Stimulated activated CD4-positive, alpha-beta T cell treated with anti-CD3 and anti-CD28 coated beads, TNF-alpha, amount 100 ng/mL, for 48 hours (primary cell): Measurements from ENCODE around the gene DPYSL4.
"Not testable (repeated sequence)": the region's sequence is repeated elsewhere in the genome, so short reads cannot be mapped to it uniquely, and the experiment has no call there.

Experiments used
- DNase-seq, 3 donors: peaks; one replicate each; pipeline ENCODE4 v3.0.0-alpha.2; 2020; ENCODE audit warnings: low read depth in 3 of 3

DPYSL4 gene

DNA sequence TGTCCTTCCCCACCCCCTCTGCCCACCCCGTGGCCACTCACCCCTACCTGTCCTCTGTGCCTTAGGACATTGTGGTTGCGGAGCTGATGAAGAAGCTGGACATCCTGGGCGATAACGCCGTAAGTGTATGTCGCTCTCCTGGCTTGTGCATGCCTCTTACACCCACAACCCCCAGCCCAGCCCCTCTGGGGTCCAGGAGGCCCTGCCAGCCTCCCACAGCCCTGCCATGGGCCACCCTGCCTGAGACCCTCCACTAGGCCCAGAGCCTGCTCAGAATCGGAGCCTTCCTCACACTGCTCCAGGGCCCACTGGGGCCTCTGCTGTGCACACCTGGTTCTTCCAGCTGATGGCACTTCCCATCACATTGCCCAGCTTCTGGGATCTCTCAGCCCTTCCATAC lies 36.8 kb upstream of the DPYSL4 start:
- no peak for DNase-seq

- no peak for DNase-seq
Observed at GRCh38 chr10:132150777-132151176, 36.0 kb upstream of the DPYSL4 start.

- no peak for DNase-seq
Observed at GRCh38 chr10:132151286-132151950, 35.3 kb upstream of the DPYSL4 start.

DNA sequence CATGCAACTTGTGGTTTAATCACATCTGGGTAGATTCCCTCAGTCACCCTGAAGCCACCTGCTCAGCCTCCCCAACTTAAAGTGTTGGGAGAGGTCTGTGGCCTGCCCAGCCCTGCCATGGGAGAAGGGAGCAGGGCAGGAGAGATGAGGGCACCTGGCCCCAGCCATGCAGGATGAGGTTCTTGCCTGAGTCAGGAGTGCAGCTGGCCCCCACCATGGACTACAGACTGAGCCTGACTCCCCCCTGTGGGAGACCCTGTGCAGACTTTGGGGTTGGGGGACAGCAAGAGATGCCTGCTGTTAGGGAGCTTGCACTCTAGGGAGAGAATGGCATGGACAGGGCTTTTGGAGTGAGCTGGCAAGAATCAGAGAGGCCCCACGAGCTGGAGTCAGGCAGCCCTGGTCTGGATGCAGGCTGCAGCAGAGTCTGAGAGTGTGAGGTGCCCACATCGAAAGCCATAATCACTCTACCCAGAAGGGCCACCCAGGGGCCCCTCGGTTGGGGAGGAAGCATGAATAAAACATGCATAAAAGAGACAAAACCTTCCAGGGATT lies 34.7 kb upstream of the DPYSL4 start:
- DNase-seq, result no peak

DNA sequence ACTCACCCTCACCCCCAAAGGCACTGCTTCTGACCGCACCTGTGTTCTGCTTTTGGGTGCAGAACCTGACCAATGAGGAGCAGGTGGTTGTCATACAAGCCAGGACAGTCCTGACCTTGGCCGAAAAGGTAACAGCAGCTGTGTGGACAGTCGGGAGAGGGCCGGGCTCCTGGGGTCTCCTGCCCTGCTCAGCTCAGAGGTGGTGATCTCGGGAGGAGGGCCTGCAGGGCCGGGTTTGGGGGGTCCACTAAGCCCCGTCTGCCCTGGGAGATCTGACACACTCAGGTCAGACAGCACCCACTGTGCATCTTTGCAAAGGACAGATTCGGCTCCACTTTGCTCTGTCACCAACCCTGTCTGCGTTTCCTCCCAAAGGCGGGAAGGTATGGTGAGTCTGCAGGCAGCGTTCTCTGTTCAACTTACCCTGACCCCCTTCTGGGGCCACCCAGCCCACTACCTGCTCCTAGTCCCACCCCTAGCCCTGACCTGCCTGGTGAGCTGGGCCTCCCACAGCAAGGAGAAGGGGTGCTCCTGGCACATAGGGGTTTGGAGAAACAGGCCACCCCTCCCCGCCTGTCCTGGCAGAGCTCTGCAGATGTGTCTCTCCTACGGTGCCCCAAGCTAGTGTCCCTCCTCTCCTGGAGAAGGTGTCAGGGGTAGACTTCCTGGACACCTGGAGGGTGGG lies 33.7 kb upstream of the DPYSL4 start:
- DNase-seq, result no peak

GRCh38 chr10:132153616-132154217 lies 33.0 kb upstream of the DPYSL4 start:
- DNase-seq, result no peak

DNA sequence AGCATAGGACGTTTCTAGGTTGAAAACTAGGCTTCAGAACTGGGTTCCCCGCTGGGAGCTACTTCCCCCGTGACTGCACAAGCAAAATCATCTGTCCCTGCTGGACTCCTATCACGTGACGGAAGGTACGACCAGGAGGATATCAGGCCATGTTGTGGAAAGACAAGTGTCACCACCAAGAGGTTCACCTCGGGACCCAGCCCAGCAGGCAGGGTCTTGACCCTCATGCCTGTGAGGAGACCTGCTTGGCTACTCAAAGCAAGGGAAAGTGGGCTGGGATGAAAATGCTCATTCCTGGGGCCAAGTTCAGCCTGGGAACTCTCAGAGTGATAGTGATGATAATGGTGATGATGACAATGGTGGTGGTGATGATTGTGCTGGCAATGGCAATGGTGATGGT lies 32.3 kb upstream of the DPYSL4 start:
- no peak for DNase-seq

DNA sequence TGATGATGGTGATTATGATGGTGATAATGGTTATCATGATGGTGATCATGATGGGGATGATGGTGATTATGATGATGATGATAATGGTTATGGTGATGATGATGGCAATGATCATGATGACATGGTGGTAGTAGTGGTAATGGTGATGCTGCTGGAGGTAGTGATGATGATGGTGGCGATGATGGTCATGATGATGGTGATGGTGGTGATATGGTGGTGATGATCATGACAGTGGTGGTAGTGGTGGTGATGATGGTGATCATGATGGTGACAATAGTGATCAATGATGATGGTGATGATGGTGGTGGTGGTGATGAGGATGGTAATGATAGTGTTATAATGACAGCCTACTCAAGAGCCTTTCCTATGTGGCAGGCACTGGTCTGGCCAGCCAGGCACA lies 31.8 kb upstream of the DPYSL4 start:
- DNase-seq, result no peak

- no peak for DNase-seq
Observed at GRCh38 chr10:132155723-132156381, 30.9 kb upstream of the DPYSL4 start.

GRCh38 chr10:132156382-132156781 lies 30.4 kb upstream of the DPYSL4 start:
- no peak for DNase-seq

GRCh38 chr10:132157101-132157500 lies 29.6 kb upstream of the DPYSL4 start:
- DNase-seq, result no peak

DNA sequence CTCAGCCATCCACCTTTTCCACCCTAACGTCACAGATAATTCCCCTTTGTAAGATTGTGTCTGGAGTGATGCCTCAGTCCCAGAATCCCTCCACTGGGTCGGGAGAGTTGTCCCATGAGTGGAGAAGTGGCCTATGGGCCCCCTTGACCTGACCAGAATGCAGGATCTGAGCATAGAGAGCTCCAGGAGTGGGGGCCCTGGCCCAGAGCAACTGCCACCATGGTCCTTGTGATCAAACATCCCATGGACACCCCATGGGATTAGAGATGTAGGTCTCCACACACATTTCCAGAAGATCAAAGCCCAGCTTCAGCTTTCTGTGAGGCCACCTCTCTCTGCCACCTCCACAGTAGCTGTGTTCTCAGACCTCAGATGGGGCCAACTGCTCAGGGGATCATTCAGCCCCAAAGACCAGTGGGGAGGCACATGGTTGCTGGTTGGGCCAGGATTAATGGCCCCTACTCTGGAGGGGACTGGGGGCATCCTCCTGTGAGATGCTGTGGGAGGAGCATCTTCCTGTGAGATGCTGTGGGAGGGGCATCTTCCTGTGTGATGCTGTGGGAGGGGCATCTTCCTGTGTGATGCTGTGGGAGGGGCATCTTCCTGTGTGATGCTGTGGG lies 28.5 kb upstream of the DPYSL4 start:
- DNase-seq, result no peak

DNA sequence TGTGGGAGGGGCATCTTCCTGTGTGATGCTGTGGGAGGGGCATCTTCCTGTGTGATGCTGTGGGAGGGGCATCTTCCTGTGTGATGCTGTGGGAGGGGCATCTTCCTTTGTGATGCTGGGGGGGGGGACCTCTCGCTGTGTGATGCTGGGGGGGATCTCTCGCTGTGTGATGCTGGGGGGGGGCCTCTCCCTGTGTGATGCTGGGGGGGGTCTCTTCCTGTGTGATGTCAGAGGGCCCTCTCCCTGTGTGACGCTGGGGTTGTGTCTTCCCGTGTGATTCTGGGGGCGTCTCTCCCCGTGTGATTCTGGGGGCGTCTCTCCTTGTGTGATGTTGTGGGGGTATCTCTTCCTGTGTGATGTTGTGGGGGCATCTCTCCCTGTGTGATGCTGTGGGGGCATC lies 27.9 kb upstream of the DPYSL4 start:
- no peak for DNase-seq

- DNase-seq, result not testable (repeated sequence)
Observed at GRCh38 chr10:132159302-132160230, 27.2 kb upstream of the DPYSL4 start.

- not testable (repeated sequence) for DNase-seq
Observed at GRCh38 chr10:132160231-132160630, 26.5 kb upstream of the DPYSL4 start.

DNA sequence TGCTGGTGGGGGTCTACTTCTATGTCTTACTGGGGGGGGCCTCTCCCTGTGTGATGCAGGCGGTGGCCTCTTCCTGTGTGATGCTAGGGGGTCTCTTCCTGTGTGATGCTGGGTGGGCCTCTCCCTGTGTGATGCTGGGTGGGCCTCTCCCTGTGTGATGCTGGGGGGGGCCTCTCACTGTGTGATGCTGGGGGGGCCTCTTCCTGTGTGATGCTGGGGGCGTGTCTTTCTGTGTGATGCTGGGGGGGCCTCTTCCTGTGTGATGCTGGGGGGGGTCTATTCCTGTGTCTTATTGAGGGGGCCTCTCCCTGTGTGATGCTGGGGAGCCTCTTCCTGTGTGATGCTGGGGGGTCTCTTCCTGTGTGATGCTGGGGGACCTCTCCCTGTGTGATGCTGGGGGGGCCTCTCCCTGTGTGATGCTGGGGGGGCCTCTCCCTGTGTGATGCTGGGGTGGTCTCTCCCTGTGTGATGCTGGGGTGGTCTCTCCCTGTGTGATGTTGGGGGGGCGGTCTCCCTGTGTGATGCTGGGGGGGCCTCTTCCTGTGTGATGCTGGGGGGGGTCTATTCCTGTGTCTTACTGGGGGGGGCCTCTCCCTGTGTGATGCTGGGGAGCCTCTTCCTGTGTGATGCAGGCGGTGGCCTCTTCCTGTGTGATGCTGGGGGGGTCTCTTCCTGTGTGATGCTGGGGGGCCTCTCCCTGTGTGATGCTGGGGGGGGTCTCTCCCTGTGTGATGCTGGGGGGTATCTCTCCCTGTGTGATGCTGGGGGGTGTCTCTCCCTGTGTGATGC lies 25.7 kb upstream of the DPYSL4 start:
- not testable (repeated sequence) for DNase-seq

DNA sequence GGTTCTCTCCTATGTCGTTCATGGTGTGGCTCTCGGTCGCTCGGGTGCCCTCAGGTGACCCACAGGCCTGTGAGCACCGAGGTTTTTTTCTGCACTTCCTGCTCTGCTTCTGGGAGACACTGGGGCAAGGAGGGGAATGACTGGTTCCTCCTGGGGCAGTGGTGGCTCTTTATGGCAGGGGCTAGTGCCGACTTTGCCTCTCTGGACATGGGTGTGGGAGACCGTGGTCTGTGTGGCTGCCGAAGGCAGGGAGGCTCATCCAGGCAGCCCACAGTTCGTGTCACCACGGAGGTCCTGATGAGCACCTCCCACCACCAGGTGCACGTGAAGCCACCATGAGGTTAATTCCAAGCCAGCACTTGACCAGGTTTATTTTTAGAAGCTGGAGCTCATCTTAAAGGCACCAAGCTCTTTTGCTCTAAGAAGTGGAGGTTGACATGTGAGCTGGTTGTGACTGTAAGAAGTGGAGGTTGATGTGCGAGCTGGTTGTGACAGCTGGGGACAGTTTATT lies 24.7 kb upstream of the DPYSL4 start:
- DNase-seq, result no peak

DNA sequence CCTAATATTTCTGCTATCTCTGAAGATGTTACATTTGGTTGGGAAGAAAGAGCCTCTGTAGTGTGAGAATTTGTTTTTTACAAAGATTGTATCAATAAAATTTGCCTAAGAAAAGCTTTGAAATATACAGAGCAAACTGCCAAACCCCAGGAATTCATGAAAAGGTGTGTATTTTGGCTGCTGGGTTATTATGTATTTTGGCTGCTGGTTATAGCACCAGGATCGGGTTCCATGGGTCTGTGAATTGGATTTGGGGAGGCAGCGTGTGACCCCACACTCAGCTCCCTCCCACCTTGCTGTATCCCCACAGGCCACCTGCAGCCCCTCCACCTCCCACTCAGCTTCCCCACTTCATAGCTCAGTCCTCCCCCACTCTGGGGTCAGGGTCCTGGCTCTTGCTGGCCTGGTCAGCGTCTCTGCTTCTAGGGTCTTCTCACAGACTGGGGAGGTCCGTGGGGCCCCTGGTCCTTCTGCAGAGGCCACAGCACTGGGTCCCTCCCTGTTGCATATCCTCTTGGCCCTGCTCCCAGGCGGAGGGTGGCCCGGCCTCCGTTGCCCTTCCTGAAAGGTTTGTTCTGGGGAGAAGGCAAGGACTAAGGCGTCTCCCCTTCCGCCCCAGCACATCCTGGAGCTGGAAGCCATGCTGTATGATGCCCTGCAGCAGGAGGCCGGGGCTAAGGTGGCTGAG lies 24.0 kb upstream of the DPYSL4 start:
- no peak for DNase-seq

- DNase-seq, result peak in 2 of 3 donors; percentile 49 to 62
Observed at GRCh38 chr10:132163278-132163765, 23.4 kb upstream of the DPYSL4 start.
